GM21515 (cell line): ENCODE measurements around the gene SHMT1.
"Not testable (repeated sequence)": the region's sequence is repeated elsewhere in the genome, so short reads cannot be mapped to it uniquely, and the experiment has no call there.

ENCODE experiments used
- ATAC-seq: cut with Tn5 transposase; IDR thresholded peaks from one replicate; pipeline ENCODE4 v1.9.1; 2021; ENCODE audit not compliant: unreplicated experiment

The SHMT1 gene

DNA sequence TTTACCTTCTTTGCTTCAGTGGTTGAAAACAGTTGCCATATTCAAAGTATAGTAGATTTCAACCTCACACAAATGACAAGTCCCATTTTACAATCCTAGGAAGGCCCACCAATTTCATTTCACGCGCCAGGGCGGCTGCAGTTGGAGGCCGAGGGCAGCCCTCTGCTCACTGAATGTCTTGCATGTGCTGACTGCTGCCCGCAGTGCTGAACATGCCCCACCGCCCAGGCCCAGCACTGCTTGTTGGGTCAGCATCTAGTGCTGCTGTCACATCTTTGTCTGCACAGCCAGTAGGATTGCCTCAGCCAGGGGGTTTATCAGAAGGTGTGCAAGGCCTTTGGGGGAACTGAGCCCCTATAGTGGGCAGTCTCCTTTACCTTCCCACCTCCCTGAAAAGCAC is 36.8 kb downstream of the SHMT1 start:
- no peak for ATAC-seq

DNA sequence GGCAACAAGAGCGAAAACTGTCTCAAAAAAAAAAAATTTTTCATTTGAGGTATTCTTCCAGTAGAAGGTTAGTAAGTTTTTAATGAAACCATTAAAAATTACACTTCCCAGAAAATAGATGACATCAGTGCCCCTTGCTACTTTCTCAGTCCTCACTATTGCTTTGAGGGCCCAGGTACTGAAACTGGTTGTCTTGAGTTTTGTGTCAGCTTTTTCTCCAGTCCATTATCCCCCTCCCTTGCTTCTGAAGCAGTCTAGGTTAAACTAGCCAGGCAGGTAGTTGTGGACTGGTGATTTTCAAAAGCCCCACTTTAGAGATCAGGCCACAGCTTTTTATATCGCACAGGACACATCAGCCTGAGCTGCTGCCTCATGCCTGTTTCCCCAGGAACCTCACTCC is 37.3 kb downstream of the SHMT1 start:
- ATAC-seq, result no peak

DNA sequence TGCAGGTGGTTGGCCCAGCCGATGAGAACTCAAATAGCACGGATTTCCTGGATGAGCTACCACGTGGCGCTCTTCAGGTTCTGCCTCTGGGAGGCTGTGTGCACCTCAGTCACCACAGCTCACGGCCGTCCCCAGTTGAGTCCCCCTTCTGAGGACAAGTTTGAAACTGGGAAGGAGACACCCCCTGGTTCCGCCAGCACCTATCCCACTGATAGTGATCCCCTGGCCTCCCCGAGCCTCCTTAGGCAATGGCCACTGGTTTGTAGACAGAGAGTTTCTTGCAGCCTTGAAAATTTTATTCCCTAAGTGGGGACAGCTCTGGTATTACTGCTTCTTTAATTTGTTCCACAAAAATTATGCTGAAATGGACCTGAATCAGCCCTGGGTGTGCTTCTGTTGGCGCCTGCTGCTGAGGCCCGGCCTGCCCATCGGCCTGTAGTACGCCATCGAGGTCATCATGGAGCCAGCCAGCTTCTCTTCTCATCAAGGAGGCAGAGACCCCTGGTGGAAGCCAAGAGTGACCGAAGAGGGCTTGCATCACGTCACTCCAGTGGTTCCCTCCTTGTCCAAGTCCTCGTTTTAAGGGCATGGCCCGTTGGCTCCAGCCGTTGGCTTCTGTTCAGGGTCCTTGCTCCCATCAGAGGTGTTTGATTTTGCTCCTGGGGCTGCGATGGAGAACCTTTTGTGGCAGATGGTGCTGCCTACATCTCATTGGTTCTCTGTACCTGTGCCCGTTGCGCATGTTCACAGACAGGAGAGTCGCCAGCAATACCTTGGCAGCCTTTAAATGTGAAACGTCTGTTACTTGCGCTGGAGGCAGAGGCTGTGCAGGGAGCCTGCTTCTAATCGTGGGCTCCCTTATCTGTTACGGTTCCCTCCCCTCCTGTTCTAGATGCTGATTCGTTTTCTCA is 39.0 kb downstream of the SHMT1 start:
- no peak for ATAC-seq

DNA sequence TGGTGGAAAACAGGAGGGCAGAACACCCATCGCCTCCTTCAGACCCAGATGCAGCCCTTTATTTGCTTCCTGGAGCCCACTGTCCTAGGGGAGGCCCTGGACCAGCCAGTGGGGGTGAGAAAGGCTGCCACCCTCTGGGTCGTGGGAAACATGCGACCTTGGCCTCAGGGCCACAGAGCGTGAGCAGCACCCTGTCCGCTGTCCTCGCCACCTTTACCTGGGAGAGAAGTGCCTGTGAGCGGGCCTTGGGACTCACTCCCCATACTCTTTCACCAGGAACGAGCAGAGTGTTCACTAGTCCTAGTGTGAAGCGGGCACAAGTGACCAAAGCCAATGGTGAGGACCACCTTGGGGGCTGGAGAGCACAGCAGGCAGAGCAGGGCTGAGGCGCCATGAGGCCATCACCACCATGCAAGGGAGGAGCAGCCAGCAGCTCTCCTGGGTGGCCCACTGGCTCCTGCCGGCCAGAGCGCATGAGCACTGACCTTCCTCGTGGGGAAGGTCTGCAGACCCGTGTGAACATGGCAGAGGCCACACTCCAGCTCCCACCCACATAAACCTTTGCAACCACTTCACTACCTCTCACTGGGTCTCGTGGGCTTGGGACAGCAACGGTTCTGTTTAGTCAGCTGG is 39.7 kb downstream of the SHMT1 start:
- ATAC-seq, result no peak

DNA sequence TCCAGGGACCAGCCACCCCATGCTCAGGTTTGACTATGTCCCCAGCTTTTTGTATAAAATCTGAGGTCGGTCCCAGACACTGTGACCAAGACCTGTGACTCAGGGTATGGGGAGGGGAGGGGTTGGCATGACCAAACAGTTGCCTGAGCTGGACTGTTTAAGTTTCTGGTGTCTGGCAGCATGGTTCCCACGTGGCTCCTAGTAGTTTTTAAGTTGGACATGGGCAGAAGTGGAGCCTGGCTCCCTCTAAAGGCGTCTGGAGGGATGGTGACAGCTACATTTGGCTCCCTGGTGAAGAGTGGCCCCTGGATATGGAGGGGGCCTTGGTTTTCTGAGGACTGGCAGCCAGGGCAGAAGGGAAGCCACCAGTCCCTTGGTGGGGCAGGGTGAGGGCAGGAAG is 40.3 kb downstream of the SHMT1 start:
- ATAC-seq, result no peak

DNA sequence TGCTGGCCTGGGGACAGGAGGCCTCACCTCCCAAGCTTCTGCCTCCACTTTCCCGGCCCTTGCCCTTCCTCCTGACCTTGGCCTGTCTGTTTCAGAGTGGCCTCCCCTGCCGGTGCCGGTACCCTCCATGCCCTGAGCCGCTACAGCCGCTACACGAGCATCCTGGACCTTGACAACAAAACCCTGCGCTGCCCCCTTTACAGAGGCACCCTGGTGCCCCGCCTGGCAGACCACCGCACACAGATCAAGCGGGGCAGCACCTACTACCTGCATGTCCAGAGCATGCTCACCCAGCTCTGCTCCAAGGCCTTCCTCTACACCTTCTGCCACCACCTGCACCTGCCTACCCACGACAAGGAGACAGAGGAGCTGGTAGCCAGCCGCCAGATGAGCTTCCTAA is 40.8 kb downstream of the SHMT1 start:
- no peak for ATAC-seq

DNA sequence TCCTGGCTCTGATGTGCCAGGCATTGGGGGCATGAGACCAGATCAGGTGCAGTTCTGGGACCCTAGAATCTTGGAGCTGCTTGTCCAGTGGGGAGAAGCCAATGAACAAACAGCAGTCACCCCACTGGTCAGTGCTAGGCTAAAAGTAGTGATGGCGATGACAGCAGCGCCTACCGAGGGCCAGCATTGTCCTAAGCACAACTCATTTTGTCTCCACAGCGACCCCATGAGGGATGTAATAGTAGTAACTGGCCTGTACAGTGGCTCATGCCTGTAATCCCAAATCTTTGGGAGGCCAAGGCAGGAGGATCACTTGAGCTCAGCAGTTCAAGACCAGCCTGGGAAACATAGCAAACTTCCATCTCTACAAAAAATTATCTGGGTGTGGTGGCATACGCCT is 42.0 kb downstream of the SHMT1 start:
- no peak for ATAC-seq

DNA sequence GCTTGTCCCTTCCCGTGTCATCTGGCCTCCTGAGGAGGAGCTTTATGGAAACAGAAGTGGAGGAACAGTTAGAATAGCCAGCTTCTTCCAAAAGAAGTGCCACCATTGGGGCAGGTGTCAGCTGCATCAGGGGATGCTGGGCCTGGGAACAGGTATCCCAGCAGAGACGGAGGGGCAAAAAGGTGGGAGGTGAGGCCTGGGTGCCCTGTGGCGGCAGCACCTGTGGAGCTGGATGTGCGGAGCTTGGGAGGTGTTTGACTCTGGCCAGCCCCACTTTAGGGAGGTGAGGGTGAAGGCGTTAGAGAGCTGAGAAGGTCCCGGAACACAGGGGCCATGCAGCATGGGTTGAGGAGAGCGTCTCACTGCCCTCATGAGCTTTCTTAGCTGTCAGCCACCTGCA is 43.0 kb downstream of the SHMT1 start:
- no peak for ATAC-seq

DNA sequence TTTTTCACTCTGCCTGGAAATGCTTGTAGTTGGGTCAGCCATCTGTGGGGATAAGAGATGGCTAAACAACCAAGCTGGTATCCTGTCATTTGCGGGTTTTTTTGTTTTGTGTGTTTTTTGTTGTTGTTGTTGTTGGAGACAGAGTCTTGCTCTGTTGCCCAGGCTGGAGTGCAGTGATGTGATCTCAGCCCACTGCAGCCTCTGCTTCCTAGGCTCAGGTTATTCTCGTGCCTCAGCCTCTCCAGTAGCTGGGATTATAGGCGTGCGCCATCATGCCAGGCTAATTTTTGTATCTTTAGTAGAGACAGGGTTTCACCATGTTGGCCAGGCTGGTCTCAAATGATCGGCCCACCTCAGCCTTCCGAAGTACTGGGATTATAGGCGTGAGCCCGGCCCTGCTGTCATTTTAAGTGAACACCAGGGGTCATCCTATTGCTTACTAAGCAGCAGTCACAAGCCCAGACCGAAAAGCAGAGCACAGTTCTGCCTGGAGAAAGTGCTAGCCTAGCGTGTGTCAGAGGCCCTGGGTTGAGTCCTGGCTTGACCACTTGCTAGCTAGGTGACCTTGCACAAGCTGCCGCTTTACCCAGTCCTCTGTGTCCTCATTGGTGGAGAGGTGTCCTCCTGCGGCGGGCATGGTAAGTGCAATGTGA is 43.6 kb downstream of the SHMT1 start:
- no peak for ATAC-seq

DNA sequence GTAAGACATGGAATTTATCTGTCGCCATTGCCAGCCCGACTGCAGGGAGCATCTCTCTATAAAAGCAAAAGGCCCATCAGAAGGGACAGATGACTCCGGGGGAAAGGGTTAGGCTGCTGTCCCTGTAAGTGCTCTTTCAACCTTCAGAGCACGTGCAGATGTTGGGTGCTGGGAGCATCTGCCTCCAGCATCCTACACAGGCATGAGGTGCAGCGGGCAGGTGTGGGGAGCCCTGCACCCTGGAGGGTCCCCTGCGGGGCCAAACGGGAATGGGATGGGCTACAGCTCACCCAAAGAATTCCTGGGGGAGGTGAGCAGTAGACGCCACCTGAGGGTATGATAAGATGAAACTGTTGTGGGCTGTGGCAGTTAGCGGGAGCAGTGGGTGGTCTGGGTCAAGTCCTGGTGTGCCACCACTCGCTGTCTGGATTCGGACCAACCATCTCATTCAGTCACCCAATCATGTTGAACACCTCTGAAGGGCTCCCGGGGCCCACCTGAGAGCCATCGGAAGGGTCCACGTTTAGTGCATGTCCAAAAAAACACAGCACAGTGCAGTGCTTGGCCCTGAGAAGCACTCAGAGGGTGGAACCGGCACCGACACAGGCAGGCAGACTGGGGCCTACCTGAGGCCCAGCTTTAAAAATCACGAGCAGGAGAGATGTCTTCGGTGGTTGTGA is 44.4 kb downstream of the SHMT1 start:
- ATAC-seq, result no peak

DNA sequence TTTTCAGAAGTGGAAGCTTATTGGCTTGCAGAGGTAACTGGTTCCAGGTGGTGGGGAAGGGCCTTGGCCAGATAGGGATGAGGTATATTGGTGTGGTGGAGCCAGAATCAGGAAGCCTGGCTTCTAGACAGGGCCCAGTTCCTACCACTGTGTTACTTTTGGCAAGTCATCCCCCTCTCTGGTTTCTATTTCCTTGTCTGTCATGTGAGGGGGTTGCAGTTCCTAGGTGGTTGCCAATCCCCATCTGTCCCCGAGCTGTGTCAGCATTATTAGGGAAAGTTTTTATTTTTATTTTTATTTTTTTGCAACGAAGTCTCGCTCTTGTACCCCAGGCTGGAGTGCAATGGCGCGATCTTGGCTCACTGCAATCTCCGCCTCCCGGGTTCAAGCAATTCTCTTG is 45.2 kb downstream of the SHMT1 start:
- no peak for ATAC-seq

DNA sequence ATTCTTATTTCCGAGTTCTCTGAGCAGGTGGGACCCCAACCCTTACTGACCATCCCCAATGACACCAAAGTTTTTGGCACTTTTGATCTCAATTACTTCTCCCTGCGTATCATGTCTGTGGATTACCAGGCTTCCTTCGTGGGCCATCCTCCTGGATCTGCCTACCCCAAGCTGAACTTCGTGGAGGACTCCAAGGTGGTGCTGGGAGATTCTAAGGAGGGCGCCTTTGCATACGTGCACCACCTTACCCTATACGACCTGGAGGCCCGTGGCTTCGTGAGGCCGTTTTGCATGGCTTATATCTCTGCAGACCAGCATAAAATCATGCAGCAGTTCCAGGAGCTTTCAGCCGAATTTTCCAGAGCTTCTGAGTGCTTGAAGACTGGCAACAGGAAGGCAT is 47.4 kb downstream of the SHMT1 start:
- ATAC-seq, result no peak

DNA sequence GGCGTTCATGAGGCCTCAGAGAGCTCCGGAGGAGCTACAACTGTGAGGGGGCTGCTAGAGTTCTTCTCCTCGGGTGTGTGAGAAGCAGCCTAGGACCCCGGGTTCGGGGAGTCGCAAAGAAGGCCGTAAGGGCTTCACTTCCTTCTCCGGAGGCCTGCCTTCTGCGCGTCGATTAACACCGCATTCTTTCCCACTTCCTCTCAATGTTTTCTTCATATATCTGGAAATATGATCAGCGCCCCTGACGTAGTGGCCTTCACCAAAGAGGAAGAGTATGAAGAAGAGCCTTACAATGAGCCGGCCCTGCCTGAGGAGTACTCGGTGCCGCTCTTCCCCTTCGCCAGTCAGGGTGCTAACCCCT is 47.8 kb downstream of the SHMT1 start:
- ATAC-seq, result peak; percentile 8

DNA sequence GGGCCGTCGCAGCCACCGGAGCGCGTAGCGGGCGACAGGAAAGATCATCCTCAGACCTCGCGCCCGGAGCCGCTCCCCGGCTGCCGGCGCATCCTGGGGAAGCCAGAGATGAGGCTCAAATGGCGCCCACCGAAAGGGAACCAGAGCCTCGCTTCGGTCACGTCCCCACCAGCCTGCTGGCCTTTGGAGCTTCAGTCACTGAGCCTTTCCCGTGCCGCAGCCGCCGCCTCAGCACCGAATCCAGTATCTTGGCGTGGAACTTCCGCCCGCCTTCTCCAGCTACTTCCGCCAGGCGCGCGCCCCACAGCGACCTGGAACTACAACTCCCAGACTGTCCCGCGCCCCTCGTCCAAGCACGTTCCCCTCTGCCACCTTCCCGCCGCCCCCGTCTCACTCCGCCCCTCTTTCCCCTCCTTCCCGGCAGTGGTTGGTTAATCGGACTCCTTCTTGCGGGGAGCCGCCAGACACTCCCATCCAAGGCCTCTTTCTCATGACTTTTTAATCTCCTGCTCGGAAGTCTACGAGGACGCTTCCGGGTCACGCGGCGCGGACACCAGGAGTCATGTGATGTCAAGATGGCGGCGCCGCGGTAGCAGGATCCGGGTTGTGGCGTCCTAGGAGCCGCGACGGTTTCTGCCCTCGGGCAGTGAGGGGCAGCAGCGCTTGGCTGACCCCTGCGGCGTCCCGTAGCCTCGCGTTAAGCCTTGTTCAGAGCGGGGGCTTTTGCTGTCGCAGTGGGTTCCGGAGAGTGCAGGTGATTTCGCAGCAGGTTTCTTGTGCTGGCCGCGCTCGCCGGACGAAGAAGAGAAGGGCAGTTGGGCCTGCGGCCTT is 48.4 kb downstream of the SHMT1 start, which contains the start of the genes SMCR8 and TOP3A:
TSS of gene SMCR8 (plus strand) at position 563 of the 831 bp plus-strand sequence. CDS start 497 bp downstream, outside the sequence.
TSS of gene TOP3A (minus strand) at position 264 of the 831 bp plus-strand sequence. CDS start at position 48, 216 bp downstream.
- peak; percentile 76 for ATAC-seq

DNA sequence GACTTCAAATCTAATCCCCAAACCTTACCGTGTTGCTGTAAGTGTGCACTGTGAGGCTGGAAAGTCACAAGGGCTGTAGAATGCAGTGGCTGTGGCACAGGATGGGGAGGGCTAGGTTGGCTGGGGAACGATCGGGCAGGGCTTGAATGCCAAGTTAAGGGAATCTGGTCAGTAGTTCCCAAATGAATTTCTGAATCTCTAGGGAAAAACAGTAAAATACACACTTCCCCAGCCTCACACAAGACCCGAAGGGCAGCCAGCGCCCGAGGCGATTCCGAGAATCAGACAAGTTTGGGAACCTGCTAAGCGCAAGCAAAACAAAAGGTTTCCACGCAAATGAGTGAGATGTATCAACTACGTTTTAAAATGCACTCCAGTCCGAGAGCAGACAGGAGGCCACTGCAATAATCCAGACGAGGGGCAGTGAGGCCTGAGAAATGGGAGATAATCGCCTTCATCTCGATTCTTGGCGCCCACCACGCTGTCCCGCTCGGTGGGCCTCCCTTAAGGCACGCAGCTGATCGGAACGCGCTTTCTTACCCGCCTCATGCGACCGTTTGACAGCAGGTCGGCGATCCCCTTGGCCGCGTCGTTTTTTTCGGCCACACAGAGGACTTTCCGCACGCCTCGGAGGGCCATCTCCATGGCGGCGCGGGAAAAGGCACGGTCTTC is 49.2 kb downstream of the SHMT1 start:
- ATAC-seq, result peak; percentile 23

DNA sequence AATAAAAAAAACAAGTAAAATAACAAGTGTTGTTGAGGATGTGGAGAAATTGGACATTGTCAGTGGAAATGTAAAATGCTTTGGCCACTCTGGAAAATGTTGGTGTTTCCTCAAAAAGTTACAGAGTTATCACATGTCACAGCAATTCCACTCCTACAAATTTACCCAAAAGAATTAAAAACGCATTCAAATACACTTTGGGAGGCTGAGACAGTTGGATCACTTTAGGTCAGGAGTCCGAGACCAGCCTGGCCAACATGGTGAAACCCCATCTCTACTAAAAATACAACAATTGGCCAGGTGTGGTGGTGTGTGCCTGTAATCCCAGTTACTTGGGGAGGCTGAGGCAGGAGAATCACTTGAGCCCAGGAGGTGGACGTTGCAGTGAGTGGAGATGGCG is 54.1 kb downstream of the SHMT1 start:
- ATAC-seq, result no peak

DNA sequence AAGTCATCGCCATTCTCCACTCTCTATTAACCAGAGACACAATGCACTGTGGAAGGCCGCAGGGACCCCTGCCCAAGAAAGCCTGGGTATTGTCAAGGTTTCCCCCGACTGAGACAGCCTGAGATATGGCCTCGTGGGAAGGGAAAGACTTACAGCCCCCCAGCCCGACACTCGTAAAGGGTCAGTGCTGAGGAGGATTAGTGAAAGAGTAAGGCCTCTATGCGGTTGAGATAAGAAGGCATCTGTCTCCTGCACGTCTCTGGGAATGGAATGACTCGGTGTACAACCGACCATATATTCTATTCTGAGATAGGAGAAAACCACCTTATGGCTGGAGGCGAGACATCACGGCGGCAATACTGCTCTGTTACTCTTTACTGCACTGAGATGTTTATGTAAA is 60.1 kb downstream of the SHMT1 start:
- ATAC-seq, result not testable (repeated sequence)

DNA sequence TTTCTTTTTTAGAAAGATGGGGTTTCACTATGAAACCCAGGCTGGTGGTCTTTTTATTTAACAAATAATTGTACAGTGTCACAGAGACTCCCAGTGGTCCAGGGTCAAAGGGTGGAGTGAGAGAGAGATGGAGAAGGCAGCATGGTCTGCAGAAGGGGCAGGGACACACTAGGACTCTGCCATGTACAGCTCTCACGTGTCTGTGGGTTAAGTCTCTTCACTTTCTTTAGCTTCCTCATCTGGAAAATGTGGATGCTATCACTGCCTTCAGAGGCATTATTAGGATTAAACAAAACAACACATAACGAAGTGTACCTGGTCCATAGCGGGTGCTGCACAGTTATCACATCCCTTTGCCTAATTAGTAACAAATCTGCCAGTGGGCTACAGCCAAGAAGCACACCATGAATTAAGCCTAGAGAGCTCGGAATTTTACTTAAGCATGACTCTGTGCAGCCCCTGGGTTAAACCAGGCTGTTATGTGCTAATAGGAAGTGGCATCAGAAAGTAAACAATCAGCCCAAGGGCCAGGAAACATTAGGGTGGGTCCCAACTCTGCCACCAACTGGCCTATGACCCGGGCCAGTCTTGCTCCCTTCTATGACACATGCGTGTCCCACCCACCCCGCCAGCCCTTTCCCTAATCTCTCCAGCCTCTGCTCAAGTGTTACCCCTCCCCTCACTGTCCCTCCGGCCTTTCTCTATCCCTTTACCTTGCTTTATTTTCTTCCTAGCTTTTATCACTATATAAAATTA is 62.4 kb downstream of the SHMT1 start:
- no peak for ATAC-seq

DNA sequence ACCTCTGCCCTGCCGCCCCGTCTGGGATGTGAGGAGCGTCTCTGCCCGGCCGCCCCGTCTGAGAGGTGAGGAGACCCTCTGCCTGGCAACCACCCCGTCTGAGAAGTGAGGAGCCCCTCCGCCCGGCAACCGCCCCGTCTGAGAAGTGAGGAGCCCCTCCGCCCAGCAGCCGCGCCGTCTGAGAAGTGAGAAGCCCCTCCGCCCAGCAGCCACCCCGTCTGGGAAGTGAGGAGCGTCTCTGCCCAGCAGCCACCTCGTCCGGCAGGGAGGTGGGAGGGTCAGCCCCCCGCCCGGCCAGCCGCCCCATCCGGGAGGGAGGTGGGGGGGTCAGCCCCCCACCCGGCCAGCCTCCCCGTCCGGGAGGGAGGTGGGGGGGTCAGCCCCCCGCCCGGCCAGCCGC is 65.3 kb downstream of the SHMT1 start:
- not testable (repeated sequence) for ATAC-seq
